Sigmoid colon (tissue), 7 donors: ENCODE results near the gene SUSD6. TPM values are rescaled to one million over a fixed set of nuclear protein-coding genes. Genes with fewer than 3 reads are reported as not detected.
A peak's percentile ranks its signal among the peaks of the same experiment; 100 is the strongest.
"Not testable (repeated sequence)": the region's sequence is repeated elsewhere in the genome, so short reads cannot be mapped to it uniquely, and the experiment has no call there.

ENCODE experiments used
- DNase-seq: peaks from one replicate; pipeline ENCODE4 v3.0.0-alpha.2; 2019
- H3K27ac ChIP-seq, 4 donors: fragments of 200-600 bp; sonication (generic); one replicate each; pipeline ENCODE4 v1.5.1; 2016 to 2019; ENCODE audit warnings: mild to moderate bottlenecking in 1 of 4
- H3K27me3 ChIP-seq, 3 donors: fragments of 200-600 bp; sonication (generic); one replicate each; pipeline ENCODE4 v1.5.1; 2019; ENCODE audit warnings: mild to moderate bottlenecking in 1 of 3
- H3K36me3 ChIP-seq, 4 donors: fragments of 200-600 bp; sonication (generic); one replicate each; pipeline ENCODE4 v1.5.1; 2016 to 2019
- H3K4me1 ChIP-seq, 4 donors: fragments of 200-600 bp; sonication (generic); one replicate each; pipeline ENCODE4 v1.5.1; 2017 to 2019
- H3K4me3 ChIP-seq, 4 donors: fragments of 200-600 bp; sonication (generic); one replicate each; pipeline ENCODE4 v1.5.1; 2017 to 2019; ENCODE audit warnings: mild to moderate bottlenecking in 2 of 4, moderate library complexity in 1 of 4
- H3K9me3 ChIP-seq, 4 donors: fragments of 200-600 bp in 3 of 4; sonication (generic) in 3 of 4; one replicate each; pipeline versions ENCODE4 v1.5.1 to v1.6.1; 2013 to 2019
- EP300 ChIP-seq, 4 donors: sonication (generic); formaldehyde crosslinking; IDR thresholded peaks; one replicate each; pipeline ENCODE4 v1.6.1; 2017; ENCODE audit warnings: antibody characterized with exemption in 4 of 4
- POLR2A ChIP-seq, 2 donors: fragments of 450-650 bp; IDR thresholded peaks; one replicate each; pipeline ENCODE4 v1.6.1; 2016; ENCODE audit warnings: antibody characterized with exemption in 2 of 2, mild to moderate bottlenecking in 2 of 2, moderate library complexity in 2 of 2
- POLR2AphosphoS5 ChIP-seq, 4 donors: sonication (generic); formaldehyde crosslinking; IDR thresholded peaks; one replicate each; pipeline ENCODE4 v1.6.1; 2017; ENCODE audit warnings: antibody characterized with exemption in 4 of 4
- WGBS, 2 donors: extraction: QIAGEN DNeasy Blood & Tissue Kit; methylation state at CpG; one replicate each; pipeline ENCODE4 v1.1.7; 2013; 5-methylcytosine and 5-hydroxymethylcytosine counted together
- intact Hi-C: fragments of 100-400 bp; cut with DNase I; formaldehyde crosslinking; loops from one replicate; pipeline ENCODE4 v1.15.1; 2023
- polyA plus RNA-seq, 3 donors: library from polyadenylated mRNA; stranded (reverse); fragments of 200-250 nt; gene quantifications; one replicate each; pipeline ENCODE4 v1.2.3, GENCODE V29; 2013
- total RNA-seq, 4 donors: library from RNA; depleted of rRNA; stranded (reverse); fragments of >200 nt; gene quantifications; one replicate each; pipeline ENCODE4 v1.1.0, GENCODE V29; 2016
- TF ChIP-seq, protein P1 (sequence below), 4 experiments: fragments of 450-650 bp in 3 of 4; fragments of 200-600 bp in 1 of 4; IDR thresholded peaks; one replicate each; pipeline ENCODE4 v1.5.1; 2016 to 2019; ENCODE audit warnings: antibody characterized with exemption in 4 of 4, mild to moderate bottlenecking in 3 of 4, moderate library complexity in 2 of 4
- donor health status: healthy with polysubstance abuse.
- donor health status: Bipolar disorder and iron deficiency.
- donor health status: healthy.

SUSD6 gene
- total and polyA plus RNA-seq, 7 donors = 5.4 to 62.0 (median 13.9) TPM

DNA sequence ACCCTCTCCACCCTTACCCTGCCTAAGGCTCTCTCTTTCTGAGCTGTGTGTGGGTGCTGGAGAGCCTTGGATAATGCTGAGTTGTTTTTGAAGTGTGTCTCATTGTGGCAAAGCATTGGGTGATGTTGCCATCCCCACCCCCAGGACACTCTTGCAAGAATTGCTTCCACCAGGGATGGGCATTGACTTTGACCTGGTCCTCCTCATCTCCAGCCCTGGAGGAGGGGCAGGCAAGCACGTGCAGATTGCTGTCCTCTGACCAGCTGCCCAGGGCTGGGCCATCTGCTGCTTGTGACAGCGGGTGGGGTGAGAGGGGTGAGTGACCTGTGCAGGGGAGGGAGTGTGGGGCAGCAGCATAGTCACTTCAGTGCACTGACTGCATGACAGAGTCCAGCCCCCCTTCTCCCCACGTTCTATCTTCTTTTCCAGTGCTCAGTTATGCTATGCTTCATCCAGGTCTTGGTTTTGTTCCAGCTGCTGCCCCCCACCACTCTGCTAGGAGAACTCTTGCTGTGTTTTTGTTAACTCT, 26.2 kb downstream of the SUSD6 start:
- Histone ChIP-seq H3K4me1 (peaks cover 0 to 68% (median 65%) of the 10 kb centered on the region in 4 donors), H3K27ac (peak overlapping the region; percentile 19 to 64 (median 60)), H3K27me3 (no peaks in the 10 kb centered on the region), H3K4me3 (no peak overlapping the region), H3K36me3 (no peaks in the 10 kb centered on the region), H3K9me3 (no peaks in the 10 kb centered on the region)
- WGBS, 2 donors = 11 to 33% methylated on average over 3 of the region's 3 CpGs
- TF ChIP-seq POLR2A (IDR thresholded peaks at IDR 0.05) (no peak), POLR2AphosphoS5 (IDR thresholded peaks at IDR 0.05) (no peak), EP300 (IDR thresholded peaks at IDR 0.05) (no peak)
- TF ChIP-seq, protein P1, sequence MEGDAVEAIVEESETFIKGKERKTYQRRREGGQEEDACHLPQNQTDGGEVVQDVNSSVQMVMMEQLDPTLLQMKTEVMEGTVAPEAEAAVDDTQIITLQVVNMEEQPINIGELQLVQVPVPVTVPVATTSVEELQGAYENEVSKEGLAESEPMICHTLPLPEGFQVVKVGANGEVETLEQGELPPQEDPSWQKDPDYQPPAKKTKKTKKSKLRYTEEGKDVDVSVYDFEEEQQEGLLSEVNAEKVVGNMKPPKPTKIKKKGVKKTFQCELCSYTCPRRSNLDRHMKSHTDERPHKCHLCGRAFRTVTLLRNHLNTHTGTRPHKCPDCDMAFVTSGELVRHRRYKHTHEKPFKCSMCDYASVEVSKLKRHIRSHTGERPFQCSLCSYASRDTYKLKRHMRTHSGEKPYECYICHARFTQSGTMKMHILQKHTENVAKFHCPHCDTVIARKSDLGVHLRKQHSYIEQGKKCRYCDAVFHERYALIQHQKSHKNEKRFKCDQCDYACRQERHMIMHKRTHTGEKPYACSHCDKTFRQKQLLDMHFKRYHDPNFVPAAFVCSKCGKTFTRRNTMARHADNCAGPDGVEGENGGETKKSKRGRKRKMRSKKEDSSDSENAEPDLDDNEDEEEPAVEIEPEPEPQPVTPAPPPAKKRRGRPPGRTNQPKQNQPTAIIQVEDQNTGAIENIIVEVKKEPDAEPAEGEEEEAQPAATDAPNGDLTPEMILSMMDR (IDR thresholded peaks at IDR 0.05) = no peak
- intact Hi-C loops = no loop called here
- DNase-seq = peak; percentile 72

DNA sequence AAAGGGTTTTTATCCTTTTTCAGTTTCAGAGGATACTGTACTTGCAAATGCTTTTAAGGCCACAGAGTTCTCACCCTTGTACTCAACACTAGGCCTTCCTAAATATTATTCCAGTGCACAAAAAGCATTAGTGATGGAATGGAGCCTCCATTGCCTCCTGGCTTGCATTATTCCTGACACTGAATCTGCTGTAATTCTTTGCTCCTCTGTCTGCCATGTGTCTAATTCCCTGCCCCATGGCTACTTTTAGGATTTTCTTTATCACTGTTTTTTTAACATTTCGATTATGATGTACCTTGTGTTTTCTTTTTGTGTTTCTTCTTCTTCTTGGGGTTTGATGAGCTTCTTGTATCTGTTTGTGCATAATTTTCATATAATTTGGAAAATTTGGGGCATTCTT, 29.5 kb downstream of the SUSD6 start:
- H3K4me3 ChIP-seq = no peak overlapping the region
- H3K36me3 ChIP-seq = no peaks in the 10 kb centered on the region
- DNase-seq = no peak
- 96 to 99% methylated on average over 1 of the region's 1 CpG for WGBS, 2 donors
- H3K27me3 ChIP-seq = no peaks in the 10 kb centered on the region
- peaks cover 0 to 64% (median 55%) of the 10 kb centered on the region in 4 donors for H3K4me1 ChIP-seq
- intact Hi-C loops = no loop called here
- TF ChIP-seq, protein P1 (IDR thresholded peaks at IDR 0.05) = no peak
- TF ChIP-seq EP300 (IDR thresholded peaks at IDR 0.05) = no peak
- TF ChIP-seq POLR2A (IDR thresholded peaks at IDR 0.05) = no peak
- no peak for TF ChIP-seq POLR2AphosphoS5 (IDR thresholded peaks at IDR 0.05)
- H3K9me3 ChIP-seq = no peaks in the 10 kb centered on the region
- no peak overlapping the region for H3K27ac ChIP-seq

DNA sequence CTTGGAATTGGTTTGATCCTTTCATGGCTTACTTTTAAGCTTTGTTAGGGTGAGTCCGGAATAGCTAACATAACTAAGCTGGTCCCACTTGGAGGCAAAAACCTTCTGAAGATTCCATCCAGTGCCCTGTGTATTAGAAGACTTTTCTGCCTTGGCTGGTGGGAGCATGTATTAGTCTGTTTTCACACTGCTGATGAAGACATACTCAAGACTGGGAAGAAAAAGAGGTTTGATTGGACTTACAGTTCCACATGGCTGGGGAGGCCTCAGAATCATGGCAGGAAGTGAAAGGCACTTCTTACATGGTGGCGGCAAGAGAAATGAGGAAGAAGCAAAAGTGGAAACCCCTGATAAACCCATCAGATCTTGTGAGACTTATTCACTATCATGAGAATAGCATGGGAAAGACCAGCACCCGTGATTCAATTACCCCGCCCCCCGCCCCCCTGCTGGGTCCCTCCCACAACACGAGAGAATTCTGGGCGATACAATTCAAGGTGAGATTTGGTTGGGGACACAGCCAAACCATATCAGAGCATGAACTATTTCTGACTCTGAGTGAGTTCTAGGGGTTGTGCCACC, 30.9 kb downstream of the SUSD6 start:
- H3K4me1 ChIP-seq = peaks cover 0 to 56% (median 44%) of the 10 kb centered on the region in 4 donors
- WGBS, 2 donors = 85 to 89% methylated on average over 7 of the region's 7 CpGs
- H3K27ac ChIP-seq, intact Hi-C loops, H3K4me3 ChIP-seq, H3K27me3 ChIP-seq, DNase-seq, H3K9me3 ChIP-seq, H3K36me3 ChIP-seq: not testable (repeated sequence)

DNA sequence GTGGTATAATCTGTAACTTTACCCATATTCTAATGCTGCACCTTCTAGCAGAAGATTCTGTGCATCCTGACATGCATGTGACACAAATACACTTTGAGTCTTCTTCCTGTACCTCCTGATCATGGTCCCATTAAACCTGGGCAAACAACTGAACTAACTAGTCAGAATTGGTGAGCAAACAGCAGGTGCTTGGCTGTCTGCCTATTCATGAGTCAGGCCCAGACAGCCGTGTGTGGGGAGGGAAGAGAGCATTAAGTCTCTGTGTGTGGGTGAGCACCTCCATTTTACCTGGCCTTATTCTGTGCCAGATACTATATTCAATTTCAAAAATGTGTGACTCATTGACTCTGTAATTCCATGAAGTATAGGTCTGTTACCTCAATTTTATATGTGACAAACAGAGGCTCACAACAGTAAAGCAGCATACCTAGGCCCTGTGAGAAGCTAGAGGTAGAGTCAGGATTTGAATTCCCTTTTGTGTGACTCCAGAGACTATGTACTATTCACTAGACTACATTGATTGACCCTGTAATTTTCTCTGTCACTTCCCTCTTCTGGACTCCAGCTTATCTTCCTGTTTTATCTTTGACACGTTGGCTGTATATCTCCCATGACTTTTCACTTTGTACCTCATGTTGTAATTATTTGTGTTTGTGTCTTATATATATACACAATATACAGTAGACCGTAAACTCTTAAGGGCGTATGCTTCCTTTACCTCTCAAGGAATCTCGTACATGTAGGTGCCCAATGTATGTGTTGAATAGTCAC, 32.2 kb downstream of the SUSD6 start:
- TF ChIP-seq POLR2A (IDR thresholded peaks at IDR 0.05) (no peak), EP300 (IDR thresholded peaks at IDR 0.05) (no peak), POLR2AphosphoS5 (IDR thresholded peaks at IDR 0.05) (peak in 2 of 4 donors; percentile 14 to 20)
- TF ChIP-seq, protein P1 (IDR thresholded peaks at IDR 0.05) = no peak
- intact Hi-C loops = no loop called here
- Histone ChIP-seq H3K36me3 (no peaks in the 10 kb centered on the region), H3K4me3 (no peak overlapping the region), H3K9me3 (no peaks in the 10 kb centered on the region), H3K27ac (peak overlapping the region; percentile 1 to 57 (median 40)), H3K27me3 (no peaks in the 10 kb centered on the region), H3K4me1 (peaks cover 0 to 56% (median 43%) of the 10 kb centered on the region in 4 donors)
- DNase-seq = peak; percentile 79
- WGBS, 2 donors = 15 to 50% methylated on average over 5 of the region's 5 CpGs

DNA sequence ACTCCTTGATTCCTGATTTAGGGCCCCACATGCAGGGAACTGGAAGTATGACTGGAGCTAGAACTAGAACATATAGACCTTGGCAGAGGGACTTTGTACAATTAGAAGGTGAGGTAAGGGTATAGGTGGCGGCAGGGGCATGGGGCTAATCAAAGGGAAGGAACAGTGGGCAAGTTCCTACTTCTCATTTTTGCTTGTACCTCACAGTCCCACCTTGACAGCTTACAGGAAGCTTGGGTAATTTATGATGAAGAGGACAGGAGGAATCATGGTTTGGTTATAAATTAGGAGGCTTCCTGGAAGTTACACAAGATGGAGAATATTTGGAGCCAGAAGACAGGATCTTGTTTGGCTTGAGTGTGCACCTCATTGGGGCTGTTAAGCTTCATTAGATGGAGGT, 33.4 kb downstream of the SUSD6 start:
- intact Hi-C loops = no loop called here
- Histone ChIP-seq H3K9me3 (no peaks in the 10 kb centered on the region), H3K27me3 (no peaks in the 10 kb centered on the region), H3K4me1 (peaks cover 0 to 66% (median 50%) of the 10 kb centered on the region in 4 donors), H3K36me3 (no peaks in the 10 kb centered on the region), H3K27ac (peak overlapping the region in 2 of 4 donors; percentile 21 to 25), H3K4me3 (no peak overlapping the region)
- TF ChIP-seq EP300 (IDR thresholded peaks at IDR 0.05) (no peak), POLR2AphosphoS5 (IDR thresholded peaks at IDR 0.05) (no peak), POLR2A (IDR thresholded peaks at IDR 0.05) (no peak)
- TF ChIP-seq, protein P1 (IDR thresholded peaks at IDR 0.05) = no peak
- DNase-seq = no peak
- 78 to 85% methylated on average over 1 of the region's 1 CpG for WGBS, 2 donors
